ENCODE data around the gene OR1E1.
"Not testable (repeated sequence)": the region's sequence is repeated elsewhere in the genome, so short reads cannot be mapped to it uniquely, and the experiment has no call there.

Gene OR1E1

GRCh38 chr17:3438368-3438767 lies 40.2 kb upstream of the OR1E1 start:
- Histone ChIP-seq H3K79me2 (ENCODE audit: control insufficient read depth, low read length) (no peaks in the 10 kb centered on the region), H3K27me3 (ENCODE audit: control insufficient read depth, low read length) (peaks cover 2% of the 10 kb centered on the region; the same call in 1 of the 2 replicates), H4K20me1 (ENCODE audit: control insufficient read depth, insufficient read depth, low read depth, low read length) (no peaks in the 10 kb centered on the region), H3K9me2 (replicated peaks; ENCODE audit: control insufficient read depth, low read length) (no peaks in the 10 kb centered on the region), H3K9me3 (ENCODE audit: control insufficient read depth, insufficient read depth, low read length) (no peaks in the 10 kb centered on the region), H3K4me2 (ENCODE audit: low read length) (no peak overlapping the region), H3K36me3 (ENCODE audit: control insufficient read depth, low read length) (no peaks in the 10 kb centered on the region), H3F3A (ENCODE audit: control insufficient read depth, insufficient read depth) (no peaks in the 10 kb centered on the region), H3K27ac (ENCODE audit: low read depth, low read length) (no peak overlapping the region), H3K4me1 (ENCODE audit: control insufficient read depth, low read length) (no peaks in the 10 kb centered on the region), H3K4me3 (ENCODE audit: low read length) (no peak overlapping the region)
- TF ChIP-seq EZH2phosphoT487 (IDR thresholded peaks at IDR 0.05; ENCODE audit: borderline replicate concordance, low read length): no peak

- Histone ChIP-seq H3K27me3 (ENCODE audit: control insufficient read depth, low read length) (no peaks in the 10 kb centered on the region), H3K4me2 (ENCODE audit: low read length) (no peak within 1 kb of the TSS), H3K4me3 (ENCODE audit: low read length) (no peak within 1 kb of the TSS), H3F3A (ENCODE audit: control insufficient read depth, insufficient read depth) (no peaks in the 10 kb centered on the region), H3K9me3 (ENCODE audit: control insufficient read depth, insufficient read depth, low read length) (no peaks in the 10 kb centered on the region), H3K9me2 (replicated peaks; ENCODE audit: control insufficient read depth, low read length) (no peaks in the 10 kb centered on the region), H3K4me1 (ENCODE audit: control insufficient read depth, low read length) (no peaks in the 10 kb centered on the region), H4K20me1 (ENCODE audit: control insufficient read depth, insufficient read depth, low read depth, low read length) (no peaks in the 10 kb centered on the region), H3K27ac (ENCODE audit: low read depth, low read length) (no peak within 1 kb of the TSS), H3K36me3 (ENCODE audit: control insufficient read depth, low read length) (no peaks in the 10 kb centered on the region), H3K79me2 (ENCODE audit: control insufficient read depth, low read length) (no peaks in the 10 kb centered on the region)
- TF ChIP-seq CTCF (IDR thresholded peaks at IDR 0.05; ENCODE audit: low read depth, low read length, poor library complexity, severe bottlenecking): no peak
- no peak for TF ChIP-seq EZH2phosphoT487 (IDR thresholded peaks at IDR 0.05; ENCODE audit: borderline replicate concordance, low read length)
These were observed 35.5 kb upstream of the OR1E1 start, which contains the start of gene OR1E2 for GRCh38 chr17:3433741-3434140. TSS of gene OR1E2 (minus strand) at chr17:3433841. CDS start at chr17:3433841, 0 bp downstream.

- H3K9me3 ChIP-seq (ENCODE audit: control insufficient read depth, insufficient read depth, low read length); H3K79me2 ChIP-seq (ENCODE audit: control insufficient read depth, low read length); H4K20me1 ChIP-seq (ENCODE audit: control insufficient read depth, insufficient read depth, low read depth, low read length): not testable (repeated sequence)
These were observed 35.0 kb upstream of the OR1E1 start for GRCh38 chr17:3433215-3433614.

GRCh38 chr17:3418222-3418621 lies 20.0 kb upstream of the OR1E1 start:
- Histone ChIP-seq H3K36me3 (ENCODE audit: control insufficient read depth, low read length) (no peaks in the 10 kb centered on the region), H3F3A (ENCODE audit: control insufficient read depth, insufficient read depth) (no peaks in the 10 kb centered on the region), H3K27ac (ENCODE audit: low read depth, low read length) (no peak overlapping the region), H3K9me2 (replicated peaks; ENCODE audit: control insufficient read depth, low read length) (no peaks in the 10 kb centered on the region), H3K4me3 (ENCODE audit: low read length) (no peak overlapping the region), H3K9me3 (ENCODE audit: control insufficient read depth, insufficient read depth, low read length) (no peaks in the 10 kb centered on the region), H4K20me1 (ENCODE audit: control insufficient read depth, insufficient read depth, low read depth, low read length) (no peaks in the 10 kb centered on the region), H3K27me3 (ENCODE audit: control insufficient read depth, low read length) (peaks cover 18% of the 10 kb centered on the region), H3K4me2 (ENCODE audit: low read length) (no peak overlapping the region), H3K79me2 (ENCODE audit: control insufficient read depth, low read length) (no peaks in the 10 kb centered on the region), H3K4me1 (ENCODE audit: control insufficient read depth, low read length) (no peaks in the 10 kb centered on the region)
- TF ChIP-seq CTCF (IDR thresholded peaks at IDR 0.05; ENCODE audit: low read depth, low read length, poor library complexity, severe bottlenecking): no peak
- no peak for TF ChIP-seq EZH2phosphoT487 (IDR thresholded peaks at IDR 0.05; ENCODE audit: borderline replicate concordance, low read length)

More at GRCh38 chr17:3433215-3433614, 35.0 kb upstream of the OR1E1 start:
- H3K27me3 ChIP-seq (ENCODE audit: control insufficient read depth, low read length); H3K9me2 ChIP-seq (replicated peaks; ENCODE audit: control insufficient read depth, low read length); H3K4me1 ChIP-seq (ENCODE audit: control insufficient read depth, low read length); H3K27ac ChIP-seq (ENCODE audit: low read depth, low read length); H3K36me3 ChIP-seq (ENCODE audit: control insufficient read depth, low read length); H3F3A ChIP-seq (ENCODE audit: control insufficient read depth, insufficient read depth); H3K4me3 ChIP-seq (ENCODE audit: low read length); H3K4me2 ChIP-seq (ENCODE audit: low read length): not testable (repeated sequence)

Measured in DOHH2 (cell line).